HG03460 (cell line): ENCODE measurements around the gene TPX2.

Experiments
- ATAC-seq: cut with Tn5 transposase; IDR thresholded peaks from one replicate; pipeline ENCODE4 v1.9.1; 2021; ENCODE audit not compliant: unreplicated experiment

Gene TPX2

DNA sequence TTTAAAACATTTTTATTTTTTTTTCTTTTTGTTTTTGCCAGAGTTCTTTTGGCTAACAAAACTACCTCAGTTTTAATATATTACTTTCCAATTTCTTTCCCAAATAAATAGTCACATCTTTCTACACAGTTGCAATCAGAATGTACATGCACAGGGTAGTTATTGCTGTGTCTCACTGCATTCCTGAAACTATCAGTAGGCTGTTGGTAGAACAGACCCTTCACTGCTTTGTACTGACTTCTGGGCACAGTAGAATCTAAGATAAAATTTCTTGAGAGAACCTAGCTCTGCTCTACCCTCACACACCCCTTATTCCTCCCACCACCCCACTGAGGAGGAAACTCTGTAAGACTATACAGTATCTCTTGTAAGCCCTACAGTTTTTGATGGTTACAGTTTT is 19.9 kb downstream of the TPX2 start:
- no peak for ATAC-seq

DNA sequence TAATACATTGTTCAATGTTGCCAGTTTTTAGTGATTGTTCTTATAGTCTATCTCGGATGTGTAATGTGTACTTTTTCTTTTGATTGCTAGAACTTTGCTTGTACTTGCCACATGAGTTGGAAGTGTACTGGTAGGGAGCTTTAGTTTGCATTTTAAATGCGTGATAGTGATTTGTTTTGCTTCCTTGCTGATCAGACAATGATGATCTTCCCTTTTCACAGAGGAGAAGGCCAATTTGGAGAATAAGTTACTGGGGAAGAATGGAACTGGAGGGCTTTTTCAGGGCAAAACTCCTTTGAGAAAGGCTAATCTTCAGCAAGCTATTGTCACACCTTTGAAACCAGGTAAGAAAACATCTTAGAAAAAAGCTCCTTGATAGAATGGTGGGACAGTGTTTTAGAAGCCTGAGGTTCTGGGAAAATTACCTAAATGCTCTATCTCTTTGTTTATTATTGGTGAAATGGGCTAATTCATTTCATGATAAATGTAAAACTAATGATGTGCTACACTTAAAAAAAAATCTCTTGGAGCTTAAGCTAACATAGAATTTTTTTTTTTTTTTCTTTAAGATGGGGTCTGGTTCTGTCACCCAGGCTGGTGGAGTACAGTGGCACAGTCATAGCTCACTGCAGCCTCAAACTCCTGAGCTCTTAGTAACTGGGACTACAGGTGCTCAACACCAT is 20.9 kb downstream of the TPX2 start:
- ATAC-seq: no peak

DNA sequence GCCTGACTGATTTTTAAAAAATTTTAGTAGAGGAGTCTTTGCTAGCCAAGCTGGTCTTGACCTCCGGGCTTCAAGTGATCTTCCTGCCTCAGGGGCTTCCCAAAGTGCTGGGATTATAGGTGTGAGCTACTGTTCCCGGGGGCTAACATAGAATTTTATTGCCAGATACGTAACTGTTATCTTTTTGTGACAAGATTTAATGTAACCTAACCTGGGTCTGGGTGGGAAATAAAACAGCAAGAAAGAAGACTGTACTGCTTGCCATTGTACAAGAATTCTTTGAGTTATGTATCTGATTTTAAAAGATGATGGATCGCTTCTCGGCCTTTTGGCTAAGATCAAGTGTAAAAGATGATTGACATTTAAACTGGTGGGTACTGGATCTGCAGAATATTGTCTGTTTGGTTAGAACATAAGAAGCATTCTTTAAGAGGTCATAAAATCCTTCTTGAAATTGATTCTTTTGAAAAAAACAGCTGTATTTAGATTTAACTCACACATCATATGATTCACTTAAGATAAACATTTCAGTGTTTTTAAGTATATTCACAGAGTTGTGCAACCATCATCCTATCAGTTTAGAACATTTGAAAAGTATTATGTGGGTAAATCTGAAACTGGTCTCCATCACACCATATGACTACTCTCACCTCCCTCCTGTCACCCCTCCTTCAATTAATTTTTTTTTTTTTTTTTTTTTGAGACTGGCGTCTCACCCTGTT is 21.6 kb downstream of the TPX2 start:
- ATAC-seq: no peak

DNA sequence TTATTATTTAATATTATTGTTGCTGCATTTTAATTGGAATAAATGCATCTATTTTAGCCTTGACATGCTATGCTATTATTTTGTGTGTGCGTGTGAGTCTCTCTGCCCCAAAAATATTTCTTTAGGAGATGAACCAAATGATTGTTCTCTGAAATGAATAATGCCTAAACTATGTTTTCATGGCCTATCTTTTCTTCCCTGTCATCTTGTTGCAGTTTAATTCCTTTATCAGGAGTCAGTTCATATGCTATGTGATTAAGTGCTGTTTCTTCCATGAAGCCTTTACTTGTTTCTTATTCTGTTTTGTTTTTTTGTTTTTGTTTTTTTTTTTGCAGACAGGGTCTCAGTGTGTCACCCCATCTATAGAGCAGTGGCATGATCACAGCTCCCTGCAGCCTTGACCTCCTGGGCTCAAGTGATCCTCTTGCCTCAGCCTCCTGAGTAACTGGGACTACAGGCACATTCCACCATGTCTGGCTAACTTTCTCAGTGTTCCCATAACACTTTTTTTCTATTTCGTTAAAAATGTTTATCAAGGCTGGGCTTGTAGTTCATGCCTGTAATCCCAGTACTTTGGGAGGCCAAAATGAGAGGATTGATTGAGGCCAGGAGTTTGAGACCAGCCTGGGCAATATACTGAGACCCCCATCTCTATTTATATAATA is 25.7 kb downstream of the TPX2 start:
- ATAC-seq: no peak

DNA sequence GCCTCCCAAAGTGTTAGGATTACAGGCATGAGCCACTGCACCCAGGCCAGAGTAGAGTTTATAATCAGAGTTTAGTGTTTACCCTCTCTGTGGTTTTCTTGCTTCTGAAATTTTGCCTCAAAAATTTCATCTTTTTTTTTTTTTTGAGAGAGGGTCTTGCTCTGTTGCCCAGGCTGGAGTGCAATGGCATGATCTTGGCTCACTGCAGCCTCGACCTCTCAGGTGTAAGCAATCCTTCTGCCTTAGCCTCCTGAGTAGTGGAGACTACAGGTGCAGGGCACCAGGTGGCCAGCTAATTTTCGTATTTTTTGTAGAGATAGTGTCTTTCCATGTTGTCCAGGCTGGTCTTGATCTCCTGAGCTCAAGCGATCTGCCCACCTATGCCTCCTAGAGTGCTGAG is 28.7 kb downstream of the TPX2 start:
- ATAC-seq: no peak

DNA sequence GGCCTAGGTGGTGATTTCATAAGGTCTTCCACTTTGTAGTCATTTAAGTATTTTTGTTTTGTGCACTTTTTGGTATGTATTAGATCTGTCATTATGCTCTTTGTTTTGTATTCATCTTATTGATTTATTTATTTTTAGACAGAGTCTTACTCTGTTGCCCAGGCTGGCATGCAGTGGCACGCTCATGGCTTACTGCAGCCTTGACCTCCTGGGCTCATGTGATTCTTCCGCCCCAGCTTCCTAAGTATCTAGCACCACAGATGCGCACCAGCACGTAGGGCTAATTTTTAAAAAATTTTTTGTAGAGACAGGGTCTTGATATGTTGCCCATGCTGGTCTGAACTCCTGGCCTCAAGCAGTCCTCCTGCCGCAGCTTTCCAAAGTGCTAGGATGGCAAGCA is 30.6 kb downstream of the TPX2 start:
- ATAC-seq: no peak

DNA sequence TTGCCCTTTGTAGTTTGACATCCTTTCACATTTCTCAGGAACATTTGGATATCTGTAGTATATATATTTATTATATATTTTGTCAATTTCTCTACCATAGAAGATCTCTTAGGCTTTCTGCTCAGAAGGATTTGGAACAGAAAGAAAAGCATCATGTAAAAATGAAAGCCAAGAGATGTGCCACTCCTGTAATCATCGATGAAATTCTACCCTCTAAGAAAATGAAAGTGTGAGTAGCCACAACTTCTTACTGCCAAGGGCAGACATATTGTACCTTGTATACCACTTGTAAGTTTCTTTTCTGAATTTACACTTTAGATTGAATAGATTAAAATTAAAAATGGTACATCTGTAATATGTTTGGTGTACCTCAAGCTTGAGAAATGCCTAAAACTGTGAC is 31.2 kb downstream of the TPX2 start:
- no peak for ATAC-seq

DNA sequence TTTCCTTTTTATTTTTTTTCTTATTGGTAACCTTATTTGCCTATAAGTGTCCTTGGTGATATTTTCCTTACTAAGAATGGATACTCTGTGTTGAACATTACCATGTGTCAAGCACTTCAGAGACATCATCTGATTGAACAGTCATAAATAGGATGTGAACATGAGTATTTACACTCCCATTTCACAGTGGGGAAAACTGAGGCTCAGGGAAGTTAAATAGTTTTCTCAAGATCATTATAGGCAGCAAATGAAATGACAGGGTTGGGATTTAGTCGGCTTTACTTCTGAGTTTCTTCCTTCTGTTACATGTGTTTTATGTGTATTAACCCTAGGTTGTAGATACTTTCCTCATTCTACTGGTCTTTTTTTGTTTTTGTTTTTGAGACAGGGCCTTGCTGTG is 35.3 kb downstream of the TPX2 start:
- ATAC-seq: no peak

DNA sequence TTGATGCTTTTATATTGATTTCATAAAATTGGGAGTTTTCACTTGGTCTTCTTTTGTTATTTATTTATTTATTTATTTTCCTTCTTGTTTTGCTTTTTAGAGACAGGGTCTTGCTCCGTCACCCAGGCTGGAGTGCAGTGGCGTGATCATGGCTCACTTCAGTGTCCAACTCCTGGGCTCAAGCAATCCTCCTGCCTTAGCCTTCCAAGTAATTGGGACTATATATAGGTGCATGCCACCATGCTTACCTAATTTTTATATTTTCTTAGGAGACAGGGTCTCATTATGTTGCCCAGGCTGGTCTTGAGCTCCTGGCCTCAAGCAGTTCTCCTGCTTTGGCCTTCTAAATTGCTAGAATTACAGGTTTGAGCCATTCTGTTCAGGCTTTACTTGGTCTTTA is 41.7 kb downstream of the TPX2 start:
- no peak for ATAC-seq

DNA sequence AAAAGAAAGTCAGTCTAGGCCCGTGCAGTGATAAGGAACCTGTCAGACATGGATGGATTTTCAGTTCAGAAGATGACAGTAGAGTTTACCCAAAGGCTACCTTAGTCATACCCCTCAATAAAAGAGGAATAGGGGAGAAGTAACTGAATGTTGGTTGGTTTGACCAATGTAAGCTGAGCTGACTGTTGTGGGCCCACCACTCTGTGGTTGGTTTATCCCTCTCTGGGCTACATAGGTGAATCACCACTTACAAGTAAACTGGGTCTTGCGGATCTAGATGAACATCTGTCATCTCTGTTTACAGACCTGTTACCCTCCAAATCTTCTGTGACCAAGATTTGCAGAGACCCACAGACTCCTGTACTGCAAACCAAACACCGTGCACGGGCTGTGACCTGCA is 42.9 kb downstream of the TPX2 start:
- ATAC-seq: no peak

DNA sequence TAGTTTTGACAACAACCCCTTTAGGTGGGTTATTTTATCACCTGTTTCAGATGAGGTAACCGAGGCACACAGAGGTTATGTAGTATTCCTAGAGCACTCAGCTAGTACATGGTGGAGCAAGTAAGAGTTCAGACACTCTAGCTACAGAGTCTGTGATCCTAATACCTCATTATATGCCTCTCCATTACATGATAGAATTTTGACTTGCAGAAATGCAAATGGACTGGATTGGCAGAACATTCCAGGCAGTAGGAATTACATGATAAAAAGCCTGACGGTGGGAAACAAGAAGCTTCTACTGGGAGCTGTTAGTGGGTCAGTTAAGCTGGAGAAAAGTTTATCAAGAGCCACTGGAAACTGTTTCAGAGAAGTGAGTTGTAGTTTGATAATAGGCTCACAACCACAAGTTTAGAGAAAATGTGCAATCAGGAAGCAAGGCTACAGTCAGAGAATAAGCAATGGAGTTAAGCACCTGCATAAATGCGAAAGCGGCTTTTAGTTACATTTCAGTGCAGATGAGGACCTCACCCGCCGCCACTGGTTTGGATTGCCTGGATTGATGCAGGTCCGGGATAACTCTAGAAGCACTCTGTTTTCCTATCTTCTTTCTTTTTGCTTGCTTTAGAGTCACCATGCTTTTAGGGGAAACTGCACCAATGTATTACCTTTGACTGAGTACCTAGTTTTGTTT is 45.4 kb downstream of the TPX2 start:
- no peak for ATAC-seq

DNA sequence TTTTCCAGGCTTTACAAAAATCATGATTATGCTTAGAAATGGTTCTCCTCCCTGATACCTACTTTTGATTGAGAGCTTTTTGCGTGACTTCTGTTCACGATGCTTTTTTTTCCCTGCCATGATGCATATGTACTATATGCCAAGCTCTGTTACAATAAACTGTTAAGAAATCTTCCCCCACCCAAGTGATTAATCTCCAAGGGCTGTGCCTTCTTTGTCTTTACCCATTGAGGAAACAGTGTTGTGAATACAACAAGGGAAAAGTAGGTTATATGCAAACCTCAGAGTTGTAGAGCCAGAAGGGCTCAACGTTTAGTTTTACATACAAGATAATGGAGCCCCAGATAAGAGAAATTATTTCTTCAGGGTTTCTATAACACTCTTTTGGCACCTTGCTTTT is 46.0 kb downstream of the TPX2 start:
- ATAC-seq: no peak

DNA sequence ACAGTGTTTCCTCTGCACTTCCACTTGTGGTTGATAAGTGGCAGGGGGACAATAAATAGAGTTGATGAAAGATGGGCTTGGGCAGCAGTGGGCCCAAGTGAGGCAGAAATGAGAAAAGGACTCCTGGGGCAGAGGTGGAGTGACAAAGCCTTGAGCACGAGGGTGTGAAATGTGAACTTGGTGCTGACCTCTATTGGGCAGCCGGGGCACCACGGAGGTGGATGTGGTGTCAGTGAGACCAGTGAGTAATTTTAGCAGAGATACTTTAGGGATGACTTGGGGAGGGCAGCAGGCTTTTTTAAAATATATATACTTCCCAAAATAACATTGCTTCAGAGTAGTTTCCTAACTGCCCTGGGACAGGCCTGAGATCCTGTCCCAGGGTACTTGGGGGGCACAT is 49.5 kb downstream of the TPX2 start:
- no peak for ATAC-seq

DNA sequence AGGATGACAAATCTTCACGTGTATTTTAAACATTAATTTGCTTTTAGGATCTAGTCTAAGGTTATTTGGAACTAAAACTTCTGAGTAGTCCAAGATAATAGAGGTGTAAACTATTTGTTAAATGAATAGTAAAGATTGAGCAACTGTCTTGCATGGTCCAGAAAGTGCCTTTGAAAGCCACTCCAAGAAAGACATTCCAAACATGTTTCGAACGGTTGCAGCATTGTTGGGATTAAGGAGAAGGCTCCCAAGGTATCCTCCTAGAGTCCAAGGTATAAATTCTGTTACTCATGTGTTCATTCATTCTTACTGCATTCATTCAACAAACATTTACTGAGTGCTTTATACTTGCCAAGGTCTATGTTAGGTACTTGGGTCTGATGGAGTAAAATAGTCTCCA is 51.3 kb downstream of the TPX2 start:
- no peak for ATAC-seq

DNA sequence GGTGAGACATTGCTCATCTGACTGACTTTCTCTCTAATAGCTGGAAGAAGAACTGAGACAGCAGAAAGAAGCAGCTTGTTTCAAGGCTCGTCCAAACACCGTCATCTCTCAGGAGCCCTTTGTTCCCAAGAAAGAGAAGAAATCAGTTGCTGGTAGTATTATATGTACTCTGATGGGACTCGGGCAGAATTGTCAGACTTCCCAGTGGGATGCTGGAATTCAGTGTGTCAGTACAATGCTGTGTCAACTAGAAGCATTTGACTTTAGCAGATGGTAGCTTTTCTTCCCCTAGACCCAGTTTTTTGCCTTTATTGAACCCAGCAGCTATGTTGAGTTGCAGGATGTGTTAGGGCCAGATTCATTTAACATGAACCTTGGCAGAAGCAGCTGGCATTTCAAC is 58.3 kb downstream of the TPX2 start:
- no peak for ATAC-seq

DNA sequence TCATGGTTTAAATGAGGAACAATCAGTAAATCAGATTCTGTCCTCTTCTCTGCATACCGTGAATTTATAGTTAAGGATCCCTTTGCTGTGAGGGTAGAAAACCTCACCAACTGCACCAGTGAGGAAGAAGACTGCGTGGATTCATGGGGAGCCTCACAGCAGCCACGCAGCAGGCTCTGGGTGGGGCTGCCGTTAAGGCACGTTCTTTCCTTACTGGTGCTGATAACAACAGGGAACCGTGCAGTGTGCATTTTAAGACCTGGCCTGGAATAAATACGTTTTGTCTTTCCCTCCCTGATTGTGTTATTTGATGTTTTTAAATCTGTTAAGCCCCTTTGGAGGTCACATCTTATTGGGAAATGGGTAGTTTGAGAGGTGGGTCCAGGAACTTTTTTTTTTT is 62.4 kb downstream of the TPX2 start:
- ATAC-seq: no peak

DNA sequence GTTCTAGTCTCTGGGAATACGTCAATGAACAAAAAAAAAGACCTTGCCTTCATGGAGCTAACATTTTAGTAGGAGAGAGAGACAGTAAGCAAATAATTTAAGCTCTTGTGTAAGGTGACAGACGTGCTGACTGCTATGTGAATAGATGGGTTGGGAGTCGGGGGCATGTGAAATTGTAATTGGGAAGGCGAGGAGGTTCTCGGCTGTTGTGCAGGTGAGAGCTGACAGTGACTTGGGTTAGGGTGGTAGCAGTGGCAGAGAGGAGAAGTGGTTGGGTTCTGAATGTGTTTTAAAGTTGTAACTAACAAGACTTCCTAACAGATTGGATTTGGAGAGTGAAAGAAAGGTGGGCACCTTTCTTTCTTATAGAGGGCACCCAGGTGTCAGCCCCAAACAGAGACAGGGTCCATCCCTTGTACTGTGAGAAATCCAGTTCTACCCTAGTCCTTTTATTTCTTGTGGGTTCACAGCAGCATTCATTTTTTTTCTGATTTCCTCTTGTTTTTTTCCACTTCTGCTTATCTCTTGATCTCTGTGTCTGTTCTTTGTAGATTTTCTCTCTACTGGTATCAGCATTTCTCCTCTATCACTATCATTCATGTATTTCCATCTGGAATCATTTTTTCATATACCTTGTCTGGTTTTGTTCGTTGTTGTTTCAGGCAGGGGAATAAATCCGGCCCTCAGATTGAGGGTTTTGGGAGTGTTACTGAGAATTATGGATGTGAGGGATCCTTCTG is 64.6 kb downstream of the TPX2 start:
- no peak for ATAC-seq

DNA sequence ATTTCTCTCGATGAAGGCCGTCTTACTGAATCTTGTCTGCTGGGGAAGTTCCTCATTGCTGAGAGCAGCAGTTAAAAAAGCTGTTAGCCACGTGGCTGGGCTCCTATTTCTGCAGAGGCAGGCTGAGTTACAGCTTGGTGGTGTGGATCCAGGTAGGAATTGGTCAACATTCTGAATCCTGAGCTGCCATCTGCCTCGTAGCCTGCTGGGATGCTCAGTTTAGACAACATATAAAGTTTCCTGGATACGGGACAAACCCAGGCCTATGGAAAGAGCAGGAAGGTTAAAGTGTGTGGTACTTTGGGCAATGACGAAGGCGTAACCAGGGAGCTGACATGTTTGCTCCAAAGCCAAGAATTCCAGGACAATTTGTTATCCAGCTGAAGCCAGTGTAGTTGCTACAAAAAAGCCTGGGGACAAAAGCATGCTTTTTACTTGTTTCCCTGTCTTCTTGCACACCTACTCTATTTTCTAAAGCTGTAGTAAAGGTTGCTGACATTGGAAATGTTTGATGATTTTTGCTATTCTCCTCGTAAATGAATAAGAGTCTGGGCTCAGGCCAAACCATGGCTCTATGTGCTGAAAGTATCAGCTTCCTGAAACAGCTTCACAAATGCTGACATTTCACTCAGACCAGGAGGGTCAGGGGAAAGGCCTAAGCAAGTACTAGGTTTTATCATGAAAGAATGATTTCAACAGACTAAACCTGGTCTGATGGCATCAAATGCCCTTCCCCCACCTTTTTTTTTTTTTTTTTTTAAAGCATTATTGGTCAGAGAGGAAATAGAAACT is 67.7 kb downstream of the TPX2 start:
- ATAC-seq: no peak

DNA sequence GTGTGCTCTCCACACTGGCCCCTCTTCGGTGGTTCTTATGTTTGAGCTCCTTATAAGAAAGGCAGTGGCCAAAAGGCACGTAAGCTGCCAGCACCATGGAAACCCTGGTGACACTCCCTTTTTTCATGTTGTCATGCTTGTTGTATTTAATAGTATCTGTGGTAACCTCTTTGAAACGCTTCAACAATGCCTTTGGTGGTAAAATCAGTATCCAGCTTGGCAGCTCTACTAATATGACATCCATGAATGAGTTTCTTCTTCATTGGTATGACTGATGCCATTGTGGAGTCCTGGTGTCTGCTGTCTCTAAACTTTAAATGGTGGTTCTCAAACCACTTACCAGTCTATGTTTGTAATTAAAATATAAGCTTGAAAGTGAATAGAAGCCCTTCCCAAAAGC is 69.4 kb downstream of the TPX2 start:
- no peak for ATAC-seq

DNA sequence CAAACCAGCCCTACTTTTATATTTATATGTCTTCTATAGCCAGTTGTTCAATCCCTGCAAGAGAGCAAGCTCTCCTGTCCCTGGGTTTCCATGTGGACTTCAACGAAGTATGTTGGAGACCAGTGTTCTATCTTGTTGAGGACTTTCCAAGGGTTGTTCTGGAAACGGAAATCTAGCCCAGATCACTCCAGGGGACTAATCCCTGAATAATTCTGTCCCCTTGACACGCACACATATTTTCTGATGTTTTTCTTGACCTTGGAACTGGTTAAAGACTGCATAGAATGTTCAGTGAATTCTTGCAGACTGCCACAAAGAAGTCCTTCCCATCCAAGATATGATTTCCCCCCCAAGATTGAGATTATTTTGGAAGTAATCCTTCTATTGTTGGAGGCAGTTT is 70.6 kb downstream of the TPX2 start:
- no peak for ATAC-seq
